Bladder microvascular endothelial cell (primary cell): ENCODE data around the gene SLC26A4. TPM values are rescaled to one million over a fixed set of nuclear protein-coding genes. Genes with fewer than 3 reads are reported as not detected.

ENCODE experiments used
- total RNA-seq: library from RNA; depleted of rRNA; stranded (reverse); fragments of >200 nt; gene quantifications from 2 replicates; pipeline ENCODE4 v1.2.3, GENCODE V29; 2014

The SLC26A4 gene
- total RNA-seq = 0.81 and 34.2 TPM in 2 replicates

DNA sequence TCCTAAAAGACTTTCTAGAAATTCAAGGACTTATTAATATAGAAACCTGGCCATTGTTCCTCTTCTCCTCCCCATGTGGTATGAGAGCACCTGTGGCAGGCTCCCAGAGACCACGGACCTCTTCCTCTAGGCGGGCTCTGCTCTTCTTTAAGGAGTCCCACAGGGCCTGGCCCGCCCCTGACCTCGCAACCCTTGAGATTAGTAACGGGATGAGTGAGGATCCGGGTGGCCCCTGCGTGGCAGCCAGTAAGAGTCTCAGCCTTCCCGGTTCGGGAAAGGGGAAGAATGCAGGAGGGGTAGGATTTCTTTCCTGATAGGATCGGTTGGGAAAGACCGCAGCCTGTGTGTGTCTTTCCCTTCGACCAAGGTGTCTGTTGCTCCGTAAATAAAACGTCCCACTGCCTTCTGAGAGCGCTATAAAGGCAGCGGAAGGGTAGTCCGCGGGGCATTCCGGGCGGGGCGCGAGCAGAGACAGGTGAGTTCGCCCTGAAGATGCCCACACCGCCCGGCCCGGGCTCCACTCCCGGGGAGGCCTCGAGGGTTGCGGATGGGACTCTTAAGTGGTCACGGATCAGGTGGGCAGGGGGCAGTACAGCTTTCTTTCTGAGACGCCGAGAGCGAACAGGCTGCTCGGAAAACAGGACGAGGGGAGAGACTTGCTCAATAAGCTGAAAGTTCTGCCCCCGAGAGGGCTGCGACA, at the start of gene SLC26A4:
SLC26A4 (plus strand) TSS at position 448 of the 700 bp plus-strand sequence. CDS start 814 bp downstream, outside the sequence.

GRCh38 chr7:107743567-107744344, 83.1 kb downstream of the SLC26A4 start, which contains the start of gene CBLL1:
TSS of gene CBLL1 (plus strand) at chr7:107744142. CDS start at chr7:107744164, 22 bp downstream.

Other genes starting within 250 kb of the SLC26A4 start
- gene GPR22, start 190.8 kb upstream of the SLC26A4 start, total RNA-seq = under 0.01 TPM in 1 of 2 replicates, not detected in the other
- gene COG5, start 96.9 kb upstream of the SLC26A4 start, total RNA-seq = 13.6 and 82.1 TPM in 2 replicates
- gene DUS4L, start 96.9 kb upstream of the SLC26A4 start, total RNA-seq = 3.4 and 7.0 TPM in 2 replicates
- 47.8 and 115 TPM in 2 replicates for gene BCAP29, start 80.6 kb upstream of the SLC26A4 start, total RNA-seq
- 12.0 and 21.3 TPM in 2 replicates for gene CBLL1, start 83.3 kb downstream of the SLC26A4 start, total RNA-seq
- gene SLC26A3, start 142.4 kb downstream of the SLC26A4 start, total RNA-seq = not detected in 2 replicates
- gene DLD, start 230.4 kb downstream of the SLC26A4 start, total RNA-seq = 45.8 and 81.7 TPM in 2 replicates